Fibroblast of skin of left quadriceps (primary cell): ENCODE results near the gene HTR3C.

Experiments
- DNase-seq, 2 experiments: peaks; one replicate each; pipeline ENCODE4 v3.0.0-alpha.2; 2013; ENCODE audit warnings: low read depth in 2 of 2

Gene HTR3C

GRCh38 chr3:184092199-184092598 is 39.4 kb downstream of the HTR3C start:
- DNase-seq, result no peak

- DNase-seq, result no peak
These were observed 44.0 kb downstream of the HTR3C start, which contains the start of gene HTR3E for GRCh38 chr3:184096811-184097383. Gene HTR3E (plus strand): TSS chr3:184097064. CDS start chr3:184097530, 466 bp downstream.

- DNase-seq, result no peak
These were observed 44.7 kb downstream of the HTR3C start for GRCh38 chr3:184097556-184097955.

- DNase-seq, result no peak
These were observed 47.2 kb downstream of the HTR3C start for GRCh38 chr3:184099806-184100686.
